Duodenal mucosa (tissue), 2 donors: ENCODE results near the gene TP53.

Experiments used
- H3K27ac ChIP-seq: one replicate; pipeline ENCODE4 v1.7.0; 2013; ENCODE audit warnings: low read depth, low read length
- H3K27me3 ChIP-seq, 2 donors: one replicate each; pipeline ENCODE4 v1.7.0; 2013; ENCODE audit warnings: low read length in 2 of 2, control low read depth in 1 of 2; ENCODE audit not compliant: insufficient read depth in 2 of 2, control insufficient read depth in 1 of 2
- H3K36me3 ChIP-seq, 2 donors: one replicate each; pipeline ENCODE4 v1.7.0; 2013; ENCODE audit warnings: low read length in 2 of 2, control low read depth in 1 of 2; ENCODE audit not compliant: insufficient read depth in 2 of 2, control insufficient read depth in 1 of 2
- H3K4me1 ChIP-seq, 2 donors: one replicate each; pipeline ENCODE4 v1.7.0; 2013; ENCODE audit warnings: low read length in 2 of 2, control low read depth in 1 of 2; ENCODE audit not compliant: insufficient read depth in 2 of 2, control insufficient read depth in 1 of 2
- H3K4me3 ChIP-seq, 2 donors: one replicate each; pipeline ENCODE4 v1.7.0; 2013; ENCODE audit warnings: low read length in 2 of 2, low read depth in 1 of 2
- H3K9ac ChIP-seq, 2 donors: one replicate each; pipeline ENCODE4 v1.7.0; 2013; ENCODE audit warnings: low read length in 2 of 2, low read depth in 1 of 2
- H3K9me3 ChIP-seq, 2 donors: one replicate each; pipeline ENCODE4 v1.7.0; 2013; ENCODE audit warnings: low read length in 2 of 2, control low read depth in 1 of 2; ENCODE audit not compliant: control insufficient read depth in 1 of 2

The TP53 gene

GRCh38 chr17:7620835-7621234 lies 66.5 kb downstream of the TP53 start:
- no peaks in the 10 kb centered on the region for H3K4me1 ChIP-seq
- H3K4me3 ChIP-seq = no peak overlapping the region
- no peaks in the 10 kb centered on the region for H3K27me3 ChIP-seq
- H3K9ac ChIP-seq = no peak overlapping the region
- H3K27ac ChIP-seq = no peak overlapping the region
- no peaks in the 10 kb centered on the region for H3K9me3 ChIP-seq
- H3K36me3 ChIP-seq = no peaks in the 10 kb centered on the region

- Histone ChIP-seq H3K4me3 (no peak overlapping the region), H3K36me3 (no peaks in the 10 kb centered on the region), H3K27me3 (no peaks in the 10 kb centered on the region), H3K9ac (no peak overlapping the region), H3K27ac (no peak overlapping the region), H3K4me1 (peaks cover 3 to 4% of the 10 kb centered on the region in 2 donors), H3K9me3 (no peaks in the 10 kb centered on the region)
Observed at GRCh38 chr17:7618608-7619007, 68.7 kb downstream of the TP53 start.
